Measurements from ENCODE around the gene ANO8. TPM values are rescaled to one million over a fixed set of nuclear protein-coding genes. Genes with fewer than 3 reads are reported as not detected.

Gene ANO8
- total RNA-seq, 1 experiment from 2014 or later: 18.6 TPM

- H3K9me3 ChIP-seq (ENCODE audit: low read depth, low read length, poor library complexity, severe bottlenecking): no peaks in the 10 kb centered on the region
- CTCF ChIA-PET: no interaction called here
- no peaks in the 10 kb centered on the region for H3K27me3 ChIP-seq (replicated peaks; ENCODE audit: insufficient read depth, low read depth, low read length, poor library complexity)
- no peak for DNase-seq (ENCODE audit: low spot score)
- H3K4me3 ChIP-seq (ENCODE audit: low read depth, low read length, poor library complexity, severe bottlenecking): no peak overlapping the region
- TF ChIP-seq CTCF (conservative IDR thresholded peaks at IDR 0.05; ENCODE audit: low read depth, low read length) (no peak), EZH2 (IDR thresholded peaks at IDR 0.05; ENCODE audit: borderline replicate concordance, low read depth, low read length, poor library complexity, severe bottlenecking) (no peak)
- peaks cover 11% of the 10 kb centered on the region for H3K36me3 ChIP-seq (ENCODE audit: insufficient read depth, low read length, poor library complexity, severe bottlenecking)
- H3K27ac ChIP-seq (ENCODE audit: low read depth, low read length, poor library complexity, severe bottlenecking): no peak overlapping the region
- intact Hi-C loops (cut with micrococcal nuclease; ENCODE audit: unreplicated experiment): no loop called here
- peaks cover 13% of the 10 kb centered on the region for H3K4me1 ChIP-seq (ENCODE audit: insufficient read depth, low read length, poor library complexity, severe bottlenecking)
- POLR2A ChIA-PET (ENCODE audit: low non-redundant PET): no interaction called here
- no TSS peak for BruUV-seq (replicated peaks)
These were observed 6.3 kb upstream of the ANO8 start for GRCh38 chr19:17340871-17341357.

- no TSS peak for BruUV-seq (replicated peaks)
- ChIA-PET CTCF (no interaction called here), POLR2A (ENCODE audit: low non-redundant PET) (no interaction called here)
- Histone ChIP-seq H3K4me1 (ENCODE audit: insufficient read depth, low read length, poor library complexity, severe bottlenecking) (peaks cover 13% of the 10 kb centered on the region), H3K36me3 (ENCODE audit: insufficient read depth, low read length, poor library complexity, severe bottlenecking) (peaks cover 11% of the 10 kb centered on the region), H3K4me3 (ENCODE audit: low read depth, low read length, poor library complexity, severe bottlenecking) (no peak overlapping the region), H3K27ac (ENCODE audit: low read depth, low read length, poor library complexity, severe bottlenecking) (no peak overlapping the region), H3K27me3 (replicated peaks; ENCODE audit: insufficient read depth, low read depth, low read length, poor library complexity) (no peaks in the 10 kb centered on the region), H3K9me3 (ENCODE audit: low read depth, low read length, poor library complexity, severe bottlenecking) (no peaks in the 10 kb centered on the region)
- TF ChIP-seq CTCF (conservative IDR thresholded peaks at IDR 0.05; ENCODE audit: low read depth, low read length) (no peak), EZH2 (IDR thresholded peaks at IDR 0.05; ENCODE audit: borderline replicate concordance, low read depth, low read length, poor library complexity, severe bottlenecking) (no peak)
- DNase-seq (ENCODE audit: low spot score): peak; percentile 43
- intact Hi-C loops (cut with micrococcal nuclease; ENCODE audit: unreplicated experiment): no loop called here
These were observed 5.7 kb upstream of the ANO8 start for GRCh38 chr19:17340302-17340870.

GRCh38 chr19:17339088-17339741 lies 4.6 kb upstream of the ANO8 start:
- no peak for TF ChIP-seq EZH2 (IDR thresholded peaks at IDR 0.05; ENCODE audit: borderline replicate concordance, low read depth, low read length, poor library complexity, severe bottlenecking)
- no peak for TF ChIP-seq CTCF (conservative IDR thresholded peaks at IDR 0.05; ENCODE audit: low read depth, low read length)

More at GRCh38 chr19:17339088-17339741, 4.6 kb upstream of the ANO8 start:
- peak; percentile 42 for DNase-seq (ENCODE audit: low spot score)
- Histone ChIP-seq H3K27ac (ENCODE audit: low read depth, low read length, poor library complexity, severe bottlenecking) (no peak overlapping the region), H3K9me3 (ENCODE audit: low read depth, low read length, poor library complexity, severe bottlenecking) (no peaks in the 10 kb centered on the region), H3K36me3 (ENCODE audit: insufficient read depth, low read length, poor library complexity, severe bottlenecking) (peaks cover 11% of the 10 kb centered on the region), H3K27me3 (replicated peaks; ENCODE audit: insufficient read depth, low read depth, low read length, poor library complexity) (no peaks in the 10 kb centered on the region), H3K4me3 (ENCODE audit: low read depth, low read length, poor library complexity, severe bottlenecking) (no peak overlapping the region), H3K4me1 (ENCODE audit: insufficient read depth, low read length, poor library complexity, severe bottlenecking) (peaks cover 13% of the 10 kb centered on the region)
- CTCF ChIA-PET: interaction anchor here (1.4 kb wide), 1 partner anchor 9 kb away, joined by 3 read pairs; no protein-coding TSS in a partner anchor
- intact Hi-C loops (cut with micrococcal nuclease; ENCODE audit: unreplicated experiment): no loop called here
- BruUV-seq (replicated peaks): no TSS peak
- POLR2A ChIA-PET (ENCODE audit: low non-redundant PET): no interaction called here
